A549 (cell line): ENCODE data around the gene PSAPL1. TPM values are rescaled to one million over a fixed set of nuclear protein-coding genes. Genes with fewer than 3 reads are reported as not detected.

Experiments
- ATAC-seq, 2 experiments: fragments of 200-7000 bp in 1 of 2; fragments of >200 bp in 1 of 2; cut with Nextera tagmentation in 1 of 2; cut with Tn5 transposase in 1 of 2; 3 replicates each; pipeline versions ENCODE4 v1.8.0 to v1.9.1; 2018 to 2020; ENCODE audit warnings: mild to moderate bottlenecking in 1 of 2, moderate library complexity in 1 of 2
- CTCF ChIA-PET: fragments of 300-600 bp; sonication (Branson Sonifier 250); formaldehyde crosslinking; extraction: SDS; loops from one replicate; lab custom pipeline; 2021; ENCODE audit warnings: antibody characterized with exemption, inconsistent platforms; lab: Yijun Ruan, JAX
- POLR2A ChIA-PET: fragments of 350-600 bp; formaldehyde crosslinking; extraction: SDS; loops from one replicate; lab custom pipeline; 2021; ENCODE audit warnings: antibody characterized with exemption, inconsistent platforms; lab: Yijun Ruan, JAX
- DNase-seq, 2 experiments: peaks; one replicate each; pipeline versions ENCODE4 v3.0.0 to v3.0.0-alpha.2; 2011 to 2016; ENCODE audit warnings: low read depth in 1 of 2, low spot score in 1 of 2
- FAIRE-seq: peaks from 2 replicates; lab custom pipeline; 2011; peaks lifted over from hg19 to GRCh38; lab: Jason Lieb, UNC
- H3K27ac ChIP-seq, 2 experiments: fragments of >200 bp; sonication (Bioruptor Twin); formaldehyde crosslinking; 3 replicates each; pipeline ENCODE4 v1.5.1; 2016 to 2017
- H3K4me1 ChIP-seq: fragments of >200 bp; sonication (Bioruptor Twin); formaldehyde crosslinking; 3 replicates; pipeline ENCODE4 v1.6.1; 2016
- H3K4me2 ChIP-seq: fragments of >200 bp; sonication (Bioruptor Twin); formaldehyde crosslinking; 3 replicates; pipeline ENCODE4 v1.6.1; 2016
- H3K4me3 ChIP-seq: fragments of >200 bp; sonication (Bioruptor Twin); formaldehyde crosslinking; 3 replicates; pipeline ENCODE4 v1.5.1; 2016
- H3K9me3 ChIP-seq: fragments of >200 bp; sonication (Bioruptor Twin); formaldehyde crosslinking; 3 replicates; pipeline ENCODE4 v1.6.1; 2016
- BCL3 ChIP-seq: fragments of >200 bp; sonication (Bioruptor Twin); formaldehyde crosslinking; IDR thresholded peaks from 3 replicates; pipeline ENCODE4 v1.6.1; 2016
- CBX2 ChIP-seq: fragments of 200-600 bp; sonication (generic); IDR thresholded peaks from 2 replicates; pipeline ENCODE4 v1.6.1; 2016; ENCODE audit warnings: low read depth, mild to moderate bottlenecking, borderline replicate concordance
- CHD4 ChIP-seq: fragments of 200-600 bp; sonication (generic); IDR thresholded peaks from 2 replicates; pipeline ENCODE4 v1.6.1; 2016; ENCODE audit warnings: antibody characterized with exemption, mild to moderate bottlenecking, borderline replicate concordance
- EHF ChIP-seq: fragments of 250-450 bp; sonication (Bioruptor Pico); IDR thresholded peaks from 2 replicates; pipeline ENCODE4 v1.5.0; 2020; ENCODE audit warnings: mild to moderate bottlenecking
- ELK1 ChIP-seq: fragments of 150-350 bp; IDR thresholded peaks from 2 replicates; pipeline ENCODE4 v1.6.1; 2014; ENCODE audit warnings: low read depth, mild to moderate bottlenecking, low read length
- EP300 ChIP-seq, 2 experiments: fragments of >200 bp; sonication (Bioruptor Twin); formaldehyde crosslinking; IDR thresholded peaks; 2 replicates in 1 of 2; 3 replicates in 1 of 2; pipeline ENCODE4 v1.6.1; 2016 to 2017
- HMGXB4 ChIP-seq: fragments of 250-450 bp; sonication (Bioruptor Pico); IDR thresholded peaks from 2 replicates; pipeline ENCODE4 v1.5.0; 2021; ENCODE audit warnings: mild to moderate bottlenecking, moderate library complexity, borderline replicate concordance
- JUNB ChIP-seq: fragments of >200 bp; sonication (Bioruptor Twin); formaldehyde crosslinking; IDR thresholded peaks from 2 replicates; pipeline ENCODE4 v1.6.1; 2016
- KDM5A ChIP-seq: fragments of 200-600 bp; sonication (generic); IDR thresholded peaks from 2 replicates; pipeline ENCODE4 v1.6.1; 2016; ENCODE audit warnings: antibody characterized with exemption, mild to moderate bottlenecking
- MAZ ChIP-seq: fragments of 150-350 bp; IDR thresholded peaks from 2 replicates; pipeline ENCODE4 v1.6.1; 2014; ENCODE audit warnings: antibody characterized with exemption, low read depth, low read length, borderline replicate concordance
- MYC ChIP-seq: IDR thresholded peaks from 2 replicates; pipeline ENCODE4 v1.6.1; 2012; ENCODE audit warnings: mild to moderate bottlenecking, inconsistent platforms, low read length, improper control_type of control experiment, borderline replicate concordance
- NPAS2 ChIP-seq: fragments of 250-450 bp; sonication (Bioruptor Pico); IDR thresholded peaks from 2 replicates; pipeline ENCODE4 v1.8.0; 2022; ENCODE audit warnings: mild to moderate bottlenecking, moderate library complexity, borderline replicate concordance
- NR3C1 ChIP-seq: fragments of >200 bp; sonication (Bioruptor Twin); formaldehyde crosslinking; IDR thresholded peaks from 3 replicates; pipeline ENCODE4 v1.6.1; 2017
- PBX3 ChIP-seq: IDR thresholded peaks from 2 replicates; pipeline ENCODE4 v1.6.1; 2012
- POLR2A ChIP-seq: IDR thresholded peaks from 2 replicates; pipeline ENCODE4 v1.6.1; 2012; ENCODE audit warnings: mild to moderate bottlenecking, low read length
- RCOR1 ChIP-seq: fragments of 150-350 bp; IDR thresholded peaks from 2 replicates; pipeline ENCODE4 v1.6.1; 2014; ENCODE audit warnings: antibody characterized with exemption, low read length, low read depth
- REST ChIP-seq: fragments of 200-600 bp; sonication (generic); IDR thresholded peaks from 2 replicates; pipeline ENCODE4 v1.6.1; 2016; ENCODE audit warnings: antibody characterized with exemption, mild to moderate bottlenecking, moderate library complexity
- RNF2 ChIP-seq: fragments of 200-600 bp; sonication (generic); IDR thresholded peaks from 2 replicates; pipeline ENCODE4 v1.6.1; 2016; ENCODE audit warnings: low read depth, mild to moderate bottlenecking, antibody characterized with exemption, moderate library complexity, borderline replicate concordance
- TFCP2L1 ChIP-seq: fragments of 250-450 bp; sonication (Bioruptor Pico); IDR thresholded peaks from 2 replicates; pipeline ENCODE4 v1.5.0; 2021; ENCODE audit warnings: mild to moderate bottlenecking
- ZFP36 ChIP-seq: fragments of 450-650 bp; IDR thresholded peaks from 2 replicates; pipeline ENCODE4 v1.6.1; 2014; ENCODE audit warnings: borderline replicate concordance; ENCODE audit not compliant: partially characterized antibody
- ZNF302 ChIP-seq: fragments of 250-450 bp; sonication (Bioruptor Pico); IDR thresholded peaks from 2 replicates; pipeline ENCODE4 v1.9.0; 2021; ENCODE audit warnings: inconsistent platforms, mild to moderate bottlenecking, moderate library complexity
- ZSCAN20 ChIP-seq: fragments of 250-450 bp; sonication (Bioruptor Pico); IDR thresholded peaks from 2 replicates; pipeline ENCODE4 v1.8.0; 2022; ENCODE audit warnings: mild to moderate bottlenecking, moderate library complexity
- WGBS: methylation state at CpG from one replicate; pipeline ENCODE4 v1.1.6; 2017; ENCODE audit errors: missing lambda C conversion rate; 5-methylcytosine and 5-hydroxymethylcytosine counted together
- polyA plus RNA-seq, 4 experiments: library from polyadenylated mRNA; depleted of rRNA in 3 of 4; stranded (reverse); fragments of >200 nt; fragmentation: RNase III in 1 of 4; extraction: RNeasy Plus Mini Kit Qiagen cat#74134 plus additional on column Dnase treatment in 1 of 4; gene quantifications; 2 replicates in 3 of 4; 3 replicates in 1 of 4; pipeline ENCODE4 v1.2.3, GENCODE V29; 2011 to 2017

The PSAPL1 gene
- polyA plus RNA-seq, 2 of the 4 experiments (the other 2 are of a cell fraction) = 0.04 to 0.05 TPM

GRCh38 chr4:7465017-7465416 is 30.3 kb upstream of the PSAPL1 start:
- no peaks in the 10 kb centered on the region; the same call in 2 of the 3 replicates for H3K9me3 ChIP-seq
- 76% methylated on average over 8 of the region's 9 CpGs for WGBS
- H3K27ac ChIP-seq = no peak overlapping the region
- DNase-seq = no peak
- H3K4me1 ChIP-seq = peaks cover 4% of the 10 kb centered on the region; the same call in 1 of the 3 replicates
- POLR2A ChIA-PET = no interaction called here
- TF ChIP-seq EHF (CRISPR knock-in tag) (no peak), RNF2 (no peak), NPAS2 (CRISPR knock-in tag) (no peak), EP300 (IDR thresholded peaks at IDR 0.05) (no peak), ZNF302 (CRISPR knock-in tag) (no peak), RCOR1 (no peak), NR3C1 (no peak), CBX2 (no peak), KDM5A (no peak), PBX3 (no peak), ELK1 (no peak), JUNB (no peak), ZSCAN20 (CRISPR knock-in tag) (no peak), CHD4 (no peak), MYC (no peak), BCL3 (no peak)
- H3K4me2 ChIP-seq = no peak overlapping the region
- CTCF ChIA-PET = no interaction called here
- no peak for ATAC-seq
- FAIRE-seq = no peak
- H3K4me3 ChIP-seq = no peak overlapping the region

- CTCF ChIA-PET = interaction anchor here (0.6 kb wide), 1 partner anchor 8 kb away, joined by 3 read pairs; no protein-coding TSS in a partner anchor
- DNase-seq (no peak), ATAC-seq (no peak)
- 63% methylated on average over 5 of the region's 5 CpGs for WGBS
- H3K9me3 ChIP-seq = no peaks in the 10 kb centered on the region; the same call in 2 of the 3 replicates
- no peak for TF ChIP-seq MAZ
- TF ChIP-seq HMGXB4 (CRISPR knock-in tag) = no peak
- no peak for TF ChIP-seq POLR2A
- TF ChIP-seq ZFP36 = no peak
- no peak for TF ChIP-seq TFCP2L1
- TF ChIP-seq REST = no peak
- no peak for TF ChIP-seq ZNF302 (CRISPR knock-in tag)
- TF ChIP-seq, all 56 proteins: peak for 0
- FAIRE-seq = no peak
- Histone ChIP-seq H3K4me3 (no peak overlapping the region), H3K4me2 (no peak overlapping the region), H3K27ac (no peak overlapping the region), H3K4me1 (peaks cover 4% of the 10 kb centered on the region; the same call in 1 of the 3 replicates)
- POLR2A ChIA-PET = no interaction called here
Measured at GRCh38 chr4:7464259-7464655, 29.5 kb upstream of the PSAPL1 start.
